SK-N-SH (cell line): ENCODE data around the gene BCAS3. TPM values are rescaled to one million over a fixed set of nuclear protein-coding genes. Genes with fewer than 3 reads are reported as not detected.
A peak's percentile ranks its signal among the peaks of the same experiment; 100 is the strongest.

Experiments
- CTCF ChIA-PET: fragments of 300-600, 350-600 bp; formaldehyde crosslinking; extraction: SDS; loops from one replicate; lab custom pipeline; 2021; lab: Yijun Ruan, JAX
- POLR2A ChIA-PET: fragments of 350-600 bp; sonication (Branson Sonifier 250); formaldehyde crosslinking; extraction: SDS; loops from one replicate; lab custom pipeline; 2020; ENCODE audit warnings: antibody characterized with exemption, inconsistent platforms; lab: Yijun Ruan, JAX
- DNase-seq: peaks from one replicate; pipeline ENCODE4 v3.0.0; 2012
- H2AFZ ChIP-seq: fragments of 200-600 bp; sonication (generic); 2 replicates; pipeline ENCODE4 v1.8.1; 2016; ENCODE audit warnings: antibody characterized with exemption, mild to moderate bottlenecking, low read depth
- H3F3A ChIP-seq: fragments of 200-600 bp; sonication (generic); replicated peaks from 2 replicates; pipeline ENCODE3; 2016; ENCODE audit warnings: antibody characterized with exemption, mild to moderate bottlenecking; ENCODE audit not compliant: insufficient read depth
- H3K27ac ChIP-seq, 2 experiments: fragments of 200-500 bp in 1 of 2; fragments of 200-600 bp in 1 of 2; sonication (Bioruptor generic) in 1 of 2; sonication (generic), shearing (Covaris generic) in 1 of 2; 2 replicates each; pipeline versions ENCODE4 v1.5.1 to v1.6.1; 2014 to 2016; ENCODE audit warnings: low read depth in 2 of 2, inconsistent platforms in 1 of 2, low read length in 1 of 2, mild to moderate bottlenecking in 1 of 2, mixed read lengths in 1 of 2
- H3K27me3 ChIP-seq: fragments of 200-600 bp; sonication (generic), shearing (Covaris generic); 2 replicates; pipeline ENCODE4 v1.6.1; 2016; ENCODE audit warnings: mixed run types; ENCODE audit not compliant: insufficient read depth
- H3K36me3 ChIP-seq, 2 experiments: fragments of 200-500 bp in 1 of 2; fragments of 200-600 bp in 1 of 2; sonication (Bioruptor generic) in 1 of 2; sonication (generic) in 1 of 2; replicated peaks in 1 of 2; 2 replicates each; pipeline versions ENCODE3 to v1.5.1; 2014 to 2016; ENCODE audit warnings: low read length in 1 of 2, mild to moderate bottlenecking in 1 of 2; ENCODE audit not compliant: insufficient read depth in 2 of 2, control insufficient read depth in 1 of 2
- H3K4me1 ChIP-seq, 2 experiments: fragments of 200-500 bp in 1 of 2; fragments of 200-600 bp in 1 of 2; sonication (Bioruptor generic) in 1 of 2; sonication (generic), shearing (Covaris generic) in 1 of 2; 2 replicates each; pipeline versions ENCODE4 v1.5.1 to v1.6.1; 2014 to 2016; ENCODE audit warnings: low read depth in 1 of 2, low read length in 1 of 2, mixed run types in 1 of 2; ENCODE audit not compliant: insufficient read depth in 2 of 2, control insufficient read depth in 1 of 2
- H3K4me2 ChIP-seq: fragments of 200-600 bp; sonication (generic), shearing (Covaris generic); 2 replicates; pipeline ENCODE4 v1.6.1; 2017; ENCODE audit warnings: mixed run types
- H3K4me3 ChIP-seq, 2 experiments: fragments of 200-500 bp in 1 of 2; fragments of 200-600 bp in 1 of 2; sonication (Bioruptor generic) in 1 of 2; sonication (generic), shearing (Covaris generic) in 1 of 2; 2 replicates each; pipeline versions ENCODE4 v1.5.1 to v1.8.1; 2014 to 2016; ENCODE audit warnings: low read depth in 2 of 2, inconsistent platforms in 1 of 2, low read length in 1 of 2, mild to moderate bottlenecking in 1 of 2, mixed read lengths in 1 of 2, moderate library complexity in 1 of 2
- H3K79me2 ChIP-seq: fragments of 200-600 bp; sonication (generic); 2 replicates; pipeline ENCODE4 v1.8.1; 2017; ENCODE audit warnings: mild to moderate bottlenecking; ENCODE audit not compliant: insufficient read depth
- H3K9ac ChIP-seq: fragments of 200-600 bp; sonication (generic); 2 replicates; pipeline ENCODE4 v1.6.1; 2017; ENCODE audit warnings: mixed run types
- H3K9me2 ChIP-seq: fragments of 200-600 bp; sonication (generic); 2 replicates; pipeline ENCODE4 v1.6.1; 2017; ENCODE audit warnings: mixed run types
- H3K9me3 ChIP-seq: fragments of 200-600 bp; sonication (generic); 2 replicates; pipeline ENCODE4 v1.6.1; 2017; ENCODE audit warnings: mixed run types, mild to moderate bottlenecking, moderate library complexity
- H4K20me1 ChIP-seq: fragments of 200-600 bp; sonication (generic); 2 replicates; pipeline ENCODE4 v1.6.1; 2017; ENCODE audit warnings: mild to moderate bottlenecking, mixed run types; ENCODE audit not compliant: insufficient read depth
- FOXJ3 ChIP-seq: sonication (generic); formaldehyde crosslinking; IDR thresholded peaks from 2 replicates; pipeline ENCODE4 v1.5.1; 2020; ENCODE audit warnings: mild to moderate bottlenecking, missing genetic modification reagents
- GABPA ChIP-seq: IDR thresholded peaks from 2 replicates; pipeline ENCODE4 v1.4.0; 2012; ENCODE audit warnings: low read depth, mild to moderate bottlenecking
- GATA2 ChIP-seq: sonication (generic); formaldehyde crosslinking; IDR thresholded peaks from 2 replicates; pipeline ENCODE4 v1.5.0; 2020; ENCODE audit warnings: mild to moderate bottlenecking, missing genetic modification reagents
- MXI1 ChIP-seq: IDR thresholded peaks from 2 replicates; pipeline ENCODE4 v1.6.1; 2012; ENCODE audit warnings: mild to moderate bottlenecking, low read depth, low read length, improper control_type of control experiment
- NRF1 ChIP-seq: IDR thresholded peaks from 2 replicates; pipeline ENCODE4 v1.6.1; 2012; ENCODE audit warnings: low read depth, mild to moderate bottlenecking, low read length
- RCOR1 ChIP-seq: fragments of 150-350 bp; IDR thresholded peaks from 2 replicates; pipeline ENCODE4 v1.6.1; 2017; ENCODE audit warnings: antibody characterized with exemption, low read length
- REST ChIP-seq: IDR thresholded peaks from 2 replicates; pipeline ENCODE4 v1.6.1; 2012; ENCODE audit warnings: mild to moderate bottlenecking, low read depth, low read length, moderate library complexity
- SMC3 ChIP-seq: IDR thresholded peaks from 2 replicates; pipeline ENCODE4 v1.6.1; 2012; ENCODE audit warnings: low read depth, low read length, improper control_type of control experiment
- TAF1 ChIP-seq: IDR thresholded peaks from 2 replicates; pipeline ENCODE4 v1.6.1; 2012; ENCODE audit warnings: low read depth, mild to moderate bottlenecking, low read length, moderate library complexity, borderline replicate concordance
- TCF12 ChIP-seq: IDR thresholded peaks from 2 replicates; pipeline ENCODE4 v1.4.0; 2012
- USF2 ChIP-seq: fragments of 150-350 bp; IDR thresholded peaks from 2 replicates; pipeline ENCODE4 v1.6.1; 2017; ENCODE audit warnings: antibody characterized with exemption, low read length, low read depth, borderline replicate concordance
- YY1 ChIP-seq: IDR thresholded peaks from 2 replicates; pipeline ENCODE4 v1.4.0; 2012; ENCODE audit warnings: low read depth, mild to moderate bottlenecking
- WGBS: methylation state at CpG from one replicate; pipeline ENCODE4 v1.1.6; 2017; ENCODE audit warnings: low lambda C conversion rate; 5-methylcytosine and 5-hydroxymethylcytosine counted together
- polyA plus RNA-seq, 3 experiments: library from polyadenylated mRNA; depleted of rRNA; stranded (reverse); fragments of >200 nt; gene quantifications; 2 replicates each; pipeline ENCODE4 v1.2.3, GENCODE V29; 2012
- TF ChIP-seq, protein P1 (sequence below): IDR thresholded peaks from 2 replicates; pipeline ENCODE4; 2012
- TF ChIP-seq, protein P2 (sequence below): IDR thresholded peaks from 2 replicates; pipeline ENCODE4 v1.4.0; 2012; ENCODE audit warnings: low read depth, borderline replicate concordance

Gene BCAS3
- polyA plus RNA-seq, 1 of the 3 experiments (the other 2 are of a cell fraction): 5.9 TPM

DNA sequence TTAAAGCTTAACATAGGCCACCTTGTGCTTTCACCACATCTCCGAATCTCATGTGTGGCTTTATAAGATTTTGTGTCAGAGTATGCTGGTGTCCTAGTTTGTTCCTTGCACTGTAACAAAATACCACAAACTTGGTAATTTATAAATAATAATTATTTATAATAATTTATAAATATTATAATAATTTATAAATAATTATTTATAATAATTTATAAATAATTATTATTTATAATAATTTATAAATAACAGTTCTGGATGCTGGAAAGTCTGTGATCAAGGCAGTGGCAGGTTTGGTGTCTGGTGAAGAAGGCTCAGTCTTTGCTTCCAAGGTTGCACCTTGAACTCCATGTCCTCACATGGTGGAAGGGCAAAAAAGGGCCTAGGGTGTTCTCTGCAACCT, 147.7 kb downstream of the BCAS3 start (continued):
- TF ChIP-seq USF2: no peak

- no peaks in the 10 kb centered on the region for H3K36me3 ChIP-seq
- H4K20me1 ChIP-seq: no peaks in the 10 kb centered on the region
- no peak overlapping the region for H3K9ac ChIP-seq
- H3K9me3 ChIP-seq: no peaks in the 10 kb centered on the region
- no peaks in the 10 kb centered on the region for H3K79me2 ChIP-seq
- POLR2A ChIA-PET: no interaction called here
- CTCF ChIA-PET: interaction anchor here (0.6 kb wide), 1 partner anchor 174 kb away, joined by 3 read pairs; no protein-coding TSS in a partner anchor
- TF ChIP-seq TCF12 (peak; percentile 46; the same call in 1 of the 2 replicates), SMC3 (no peak), RCOR1 (no peak), MXI1 (0 out of 2 replicates have a peak, but pooled peaks have one; percentile 25), TAF1 (no peak)
- H3K4me1 ChIP-seq: peaks cover 0 to 10% of the 10 kb centered on the region in 2 experiments; a peak in 2 of 4 replicates
- H3K4me2 ChIP-seq: no peak overlapping the region
- H3K27ac ChIP-seq: peak overlapping the region in 1 of 2 experiments; percentile 31; a peak in 2 of 4 replicates
- no peaks in the 10 kb centered on the region for H3F3A ChIP-seq
- H3K9me2 ChIP-seq: no peaks in the 10 kb centered on the region
- no peaks in the 10 kb centered on the region for H3K27me3 ChIP-seq
- DNase-seq: no peak
- no peak overlapping the region for H3K4me3 ChIP-seq
- no peak overlapping the region for H2AFZ ChIP-seq
Measured at GRCh38 chr17:60827943-60828342, 150.3 kb downstream of the BCAS3 start.

DNA sequence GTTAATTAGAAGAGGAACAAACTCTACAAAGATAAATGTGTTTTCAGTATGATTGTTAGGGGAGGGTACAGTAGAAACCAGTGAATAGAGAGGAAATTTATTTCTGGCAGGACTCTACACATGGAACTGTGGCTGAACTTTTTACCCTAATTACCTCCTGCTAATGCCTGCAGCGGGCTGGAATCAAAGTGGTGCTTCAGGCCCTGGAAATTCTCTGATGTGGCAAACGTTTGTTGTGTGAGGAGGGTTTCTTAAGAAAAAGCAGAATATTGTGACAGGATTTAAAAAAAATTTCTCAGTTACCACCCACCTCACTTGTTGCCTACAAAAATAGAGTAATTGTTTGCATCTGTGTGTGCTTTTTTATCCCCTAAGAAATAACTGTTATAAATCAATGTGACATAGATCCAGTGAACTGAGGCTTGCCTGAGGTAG, 154.5 kb downstream of the BCAS3 start:
- Histone ChIP-seq H3K4me2 (no peak overlapping the region), H3K27ac (peak overlapping the region in 1 of 2 experiments; percentile 71; a peak in 2 of 4 replicates), H3K4me1 (peaks cover 0 to 11% of the 10 kb centered on the region in 2 experiments; a peak in 2 of 4 replicates), H3K4me3 (no peak overlapping the region), H2AFZ (no peak overlapping the region), H3K9me3 (0 out of 2 replicates have a peak, but pooled peaks cover under 1% of the 10 kb centered on the region), H3K36me3 (no peaks in the 10 kb centered on the region), H4K20me1 (no peaks in the 10 kb centered on the region), H3K9ac (no peak overlapping the region), H3F3A (no peaks in the 10 kb centered on the region), H3K27me3 (no peaks in the 10 kb centered on the region), H3K79me2 (no peaks in the 10 kb centered on the region), H3K9me2 (no peaks in the 10 kb centered on the region)
- DNase-seq: peak; percentile 39
- TF ChIP-seq TCF12 (peak; percentile 6; the same call in 1 of the 2 replicates), GABPA (no peak), NRF1 (no peak), RCOR1 (0 out of 2 replicates have a peak, but pooled peaks have one; percentile 29)
- ChIA-PET POLR2A (no interaction called here), CTCF (no interaction called here)
- 41% methylated on average over 2 of the region's 2 CpGs for WGBS

- Histone ChIP-seq H3K9me2 (no peaks in the 10 kb centered on the region), H4K20me1 (no peaks in the 10 kb centered on the region), H3K9me3 (0 out of 2 replicates have a peak, but pooled peaks cover 3% of the 10 kb centered on the region), H3K9ac (no peak overlapping the region), H3F3A (no peaks in the 10 kb centered on the region), H3K27ac (peak overlapping the region in 1 of 2 experiments; percentile 71; a peak in 2 of 4 replicates), H3K79me2 (no peaks in the 10 kb centered on the region), H3K36me3 (no peaks in the 10 kb centered on the region), H3K4me2 (no peak overlapping the region), H3K27me3 (no peaks in the 10 kb centered on the region), H3K4me1 (peaks cover 0 to 11% of the 10 kb centered on the region in 2 experiments; a peak in 2 of 4 replicates), H3K4me3 (no peak overlapping the region), H2AFZ (no peak overlapping the region)
- DNase-seq: no peak
- POLR2A ChIA-PET: no interaction called here
- CTCF ChIA-PET: no interaction called here
- TF ChIP-seq FOXJ3 (CRISPR knock-in tag): no peak
- no peak for TF ChIP-seq MXI1
- TF ChIP-seq YY1: no peak
- no peak for TF ChIP-seq TCF12
- TF ChIP-seq, protein P1, sequence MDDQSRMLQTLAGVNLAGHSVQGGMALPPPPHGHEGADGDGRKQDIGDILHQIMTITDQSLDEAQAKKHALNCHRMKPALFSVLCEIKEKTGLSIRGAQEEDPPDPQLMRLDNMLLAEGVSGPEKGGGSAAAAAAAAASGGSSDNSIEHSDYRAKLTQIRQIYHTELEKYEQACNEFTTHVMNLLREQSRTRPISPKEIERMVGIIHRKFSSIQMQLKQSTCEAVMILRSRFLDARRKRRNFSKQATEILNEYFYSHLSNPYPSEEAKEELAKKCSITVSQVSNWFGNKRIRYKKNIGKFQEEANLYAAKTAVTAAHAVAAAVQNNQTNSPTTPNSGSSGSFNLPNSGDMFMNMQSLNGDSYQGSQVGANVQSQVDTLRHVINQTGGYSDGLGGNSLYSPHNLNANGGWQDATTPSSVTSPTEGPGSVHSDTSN: no peak
- TF ChIP-seq GATA2 (CRISPR knock-in tag): no peak
- TF ChIP-seq, protein P2, sequence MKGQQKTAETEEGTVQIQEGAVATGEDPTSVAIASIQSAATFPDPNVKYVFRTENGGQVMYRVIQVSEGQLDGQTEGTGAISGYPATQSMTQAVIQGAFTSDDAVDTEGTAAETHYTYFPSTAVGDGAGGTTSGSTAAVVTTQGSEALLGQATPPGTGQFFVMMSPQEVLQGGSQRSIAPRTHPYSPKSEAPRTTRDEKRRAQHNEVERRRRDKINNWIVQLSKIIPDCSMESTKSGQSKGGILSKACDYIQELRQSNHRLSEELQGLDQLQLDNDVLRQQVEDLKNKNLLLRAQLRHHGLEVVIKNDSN: no peak
- no peak for TF ChIP-seq REST
Measured at GRCh38 chr17:60832631-60833030, 155.0 kb downstream of the BCAS3 start.
